ENCODE results near the gene OR5AU1.

DNA sequence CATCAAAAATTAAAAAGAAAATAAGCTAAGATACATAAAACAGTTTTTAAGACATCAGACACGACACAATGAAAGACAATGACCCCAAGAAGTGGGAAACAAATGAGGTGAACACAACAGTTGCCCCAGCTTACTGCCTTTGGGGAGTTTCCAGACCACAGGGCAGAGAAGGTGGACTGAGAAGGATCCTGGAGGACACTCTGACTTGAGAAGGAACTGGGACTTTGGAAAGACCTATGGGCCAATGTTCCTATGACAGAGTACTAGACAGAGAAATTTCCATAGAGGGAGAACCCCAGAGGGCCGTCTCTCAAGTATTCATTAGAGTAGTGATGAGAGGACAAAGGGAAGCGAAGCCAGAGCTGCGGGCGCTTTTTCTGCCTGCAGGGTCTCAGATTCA is 6.2 kb upstream of the OR5AU1 start:
- TF ChIP-seq EZH2 (IDR thresholded peaks at IDR 0.05; ENCODE audit: insufficient read depth, low read length): no peak
- TF ChIP-seq, protein P1, sequence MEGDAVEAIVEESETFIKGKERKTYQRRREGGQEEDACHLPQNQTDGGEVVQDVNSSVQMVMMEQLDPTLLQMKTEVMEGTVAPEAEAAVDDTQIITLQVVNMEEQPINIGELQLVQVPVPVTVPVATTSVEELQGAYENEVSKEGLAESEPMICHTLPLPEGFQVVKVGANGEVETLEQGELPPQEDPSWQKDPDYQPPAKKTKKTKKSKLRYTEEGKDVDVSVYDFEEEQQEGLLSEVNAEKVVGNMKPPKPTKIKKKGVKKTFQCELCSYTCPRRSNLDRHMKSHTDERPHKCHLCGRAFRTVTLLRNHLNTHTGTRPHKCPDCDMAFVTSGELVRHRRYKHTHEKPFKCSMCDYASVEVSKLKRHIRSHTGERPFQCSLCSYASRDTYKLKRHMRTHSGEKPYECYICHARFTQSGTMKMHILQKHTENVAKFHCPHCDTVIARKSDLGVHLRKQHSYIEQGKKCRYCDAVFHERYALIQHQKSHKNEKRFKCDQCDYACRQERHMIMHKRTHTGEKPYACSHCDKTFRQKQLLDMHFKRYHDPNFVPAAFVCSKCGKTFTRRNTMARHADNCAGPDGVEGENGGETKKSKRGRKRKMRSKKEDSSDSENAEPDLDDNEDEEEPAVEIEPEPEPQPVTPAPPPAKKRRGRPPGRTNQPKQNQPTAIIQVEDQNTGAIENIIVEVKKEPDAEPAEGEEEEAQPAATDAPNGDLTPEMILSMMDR (IDR thresholded peaks at IDR 0.05; ENCODE audit: insufficient read depth, low read depth, low read length): no peak

All from astrocyte (in vitro differentiated cells and primary cell).